H1 (cell line): ENCODE data around the gene C17orf113. TPM values are rescaled to one million over a fixed set of nuclear protein-coding genes. Genes with fewer than 3 reads are reported as not detected.

Experiments used
- CTCF ChIA-PET: fragments of 300-600 bp; sonication (Branson Sonifier 250); formaldehyde crosslinking; loops from one replicate; lab custom pipeline; 2021; ENCODE audit not compliant: partially characterized antibody; lab: Charles Lee
- POLR2A ChIA-PET: fragments of 300-600 bp; sonication (Branson Sonifier 250); formaldehyde crosslinking; loops from one replicate; lab custom pipeline; 2021; ENCODE audit warnings: inconsistent platforms; ENCODE audit not compliant: partially characterized antibody; lab: Charles Lee
- DNase-seq, 2 experiments: peaks; one replicate each; pipeline versions ENCODE4 v3.0.0 to v3.0.0-alpha.2; 2010 to 2022; ENCODE audit warnings: low spot score in 2 of 2, low read depth in 1 of 2, mixed read lengths in 1 of 2
- FAIRE-seq: peaks from 2 replicates; lab custom pipeline; 2011; peaks lifted over from hg19 to GRCh38; lab: Jason Lieb, UNC
- H2AFZ ChIP-seq: 2 replicates; pipeline ENCODE4 v1.8.1; 2012; ENCODE audit warnings: low read length, inconsistent platforms
- H2AK5ac ChIP-seq: 2 replicates; pipeline ENCODE4 v1.6.1; 2013; ENCODE audit warnings: low read depth, low read length
- H2BK120ac ChIP-seq: replicated peaks from 2 replicates; pipeline ENCODE3; 2013; ENCODE audit warnings: low read depth, low read length, inconsistent platforms
- H2BK12ac ChIP-seq: 2 replicates; pipeline ENCODE4 v1.6.1; 2013; ENCODE audit warnings: low read depth, low read length
- H2BK15ac ChIP-seq: 2 replicates; pipeline ENCODE4 v1.6.1; 2013; ENCODE audit warnings: low read length
- H2BK20ac ChIP-seq: 2 replicates; pipeline ENCODE4 v1.6.1; 2013; ENCODE audit warnings: low read length
- H2BK5ac ChIP-seq: 2 replicates; pipeline ENCODE4 v1.6.1; 2013; ENCODE audit warnings: low read depth, low read length
- H3K14ac ChIP-seq: 2 replicates; pipeline ENCODE4 v1.6.1; 2013; ENCODE audit warnings: inconsistent platforms; ENCODE audit not compliant: insufficient read length
- H3K18ac ChIP-seq: 2 replicates; pipeline ENCODE4 v1.6.1; 2013; ENCODE audit warnings: low read length; ENCODE audit errors: extremely low read depth
- H3K23ac ChIP-seq: 2 replicates; pipeline ENCODE4 v1.6.1; 2013; ENCODE audit warnings: inconsistent platforms; ENCODE audit not compliant: insufficient read length
- H3K23me2 ChIP-seq: 2 replicates; pipeline ENCODE4 v1.6.1; 2013; ENCODE audit warnings: low read depth, low read length
- H3K27ac ChIP-seq: 2 replicates; pipeline ENCODE4 v1.6.1; 2011; ENCODE audit warnings: low read depth, low read length, inconsistent platforms
- H3K27me3 ChIP-seq, 4 experiments: replicated peaks in 1 of 4; 1 replicate in 1 of 4; 2 replicates in 3 of 4; pipeline versions ENCODE4 v1.6.1 to v1.8.1; 2011 to 2013; ENCODE audit warnings: low read length in 3 of 4, mild to moderate bottlenecking in 3 of 4, inconsistent platforms in 2 of 4, mixed read lengths in 2 of 4, moderate library complexity in 1 of 4; ENCODE audit not compliant: control insufficient read depth in 3 of 4, insufficient read depth in 3 of 4; ENCODE audit errors: extremely low read depth in 1 of 4
- H3K36me3 ChIP-seq, 4 experiments: 2 replicates each; pipeline versions ENCODE4 v1.6.1 to v1.8.1; 2011 to 2013; ENCODE audit warnings: mild to moderate bottlenecking in 4 of 4, low read length in 3 of 4, moderate library complexity in 2 of 4, control low read depth in 1 of 4, inconsistent platforms in 1 of 4; ENCODE audit not compliant: insufficient read depth in 4 of 4, control insufficient read depth in 2 of 4
- H3K4ac ChIP-seq: replicated peaks from 2 replicates; pipeline ENCODE3; 2013; ENCODE audit warnings: low read length, low read depth, mixed read lengths, inconsistent platforms; ENCODE audit not compliant: insufficient read length
- H3K4me1 ChIP-seq, 4 experiments: replicated peaks in 1 of 4; 1 replicate in 1 of 4; 2 replicates in 3 of 4; pipeline versions ENCODE4 v1.6.1 to v1.8.1; 2011 to 2013; ENCODE audit warnings: low read length in 3 of 4, inconsistent platforms in 2 of 4, mixed read lengths in 1 of 4; ENCODE audit not compliant: insufficient read depth in 4 of 4, control insufficient read depth in 3 of 4
- H3K4me2 ChIP-seq, 2 experiments: 2 replicates each; pipeline versions ENCODE4 v1.6.1 to v1.8.1; 2011 to 2013; ENCODE audit warnings: low read depth in 2 of 2, low read length in 2 of 2, control low read depth in 1 of 2, inconsistent platforms in 1 of 2, mild to moderate bottlenecking in 1 of 2; ENCODE audit not compliant: insufficient read depth in 1 of 2
- H3K4me3 ChIP-seq, 4 experiments: fragments of 200-600, 300-600 bp in 1 of 4; sonication (generic), shearing (Covaris generic), sonication (Bioruptor Twin) in 1 of 4; 2 replicates each; pipeline versions ENCODE4 v1.5.1 to v1.8.1; 2011 to 2016; ENCODE audit warnings: low read length in 4 of 4, low read depth in 3 of 4, control low read depth in 2 of 4, inconsistent platforms in 2 of 4, mild to moderate bottlenecking in 2 of 4, mixed read lengths in 1 of 4, moderate library complexity in 1 of 4; ENCODE audit not compliant: insufficient read depth in 2 of 4; ENCODE audit errors: extremely low read depth in 1 of 4
- H3K56ac ChIP-seq: replicated peaks from 2 replicates; pipeline ENCODE3; 2013; ENCODE audit warnings: low read depth, mild to moderate bottlenecking, mixed read lengths, low read length, inconsistent platforms; ENCODE audit not compliant: insufficient read length
- H3K79me1 ChIP-seq: 2 replicates; pipeline ENCODE4 v1.6.1; 2013; ENCODE audit warnings: low read depth, low read length, control low read depth
- H3K79me2 ChIP-seq, 2 experiments: 2 replicates each; pipeline versions ENCODE4 v1.6.1 to v1.8.1; 2012 to 2013; ENCODE audit warnings: low read length in 2 of 2, mild to moderate bottlenecking in 2 of 2, inconsistent platforms in 1 of 2; ENCODE audit not compliant: insufficient read depth in 2 of 2, control insufficient read depth in 1 of 2
- H3K9ac ChIP-seq, 4 experiments: replicated peaks in 1 of 4; 1 replicate in 1 of 4; 2 replicates in 3 of 4; pipeline versions ENCODE4 v1.6.1 to v1.8.1; 2011 to 2013; ENCODE audit warnings: low read depth in 3 of 4, low read length in 3 of 4, control low read depth in 2 of 4, mild to moderate bottlenecking in 2 of 4, moderate library complexity in 2 of 4, inconsistent platforms in 1 of 4; ENCODE audit errors: extremely low read depth in 1 of 4
- H3K9me3 ChIP-seq, 2 experiments: 2 replicates each; pipeline versions ENCODE4 v1.6.1 to v1.8.1; 2012 to 2013; ENCODE audit warnings: mild to moderate bottlenecking in 2 of 2, moderate library complexity in 2 of 2, control low read depth in 1 of 2, inconsistent platforms in 1 of 2, low read depth in 1 of 2, low read length in 1 of 2, mixed read lengths in 1 of 2; ENCODE audit not compliant: insufficient read depth in 2 of 2
- H4K20me1 ChIP-seq, 2 experiments: replicated peaks in 1 of 2; 2 replicates each; pipeline versions ENCODE3 to v1.8.1; 2011 to 2013; ENCODE audit warnings: inconsistent platforms in 2 of 2, low read length in 2 of 2, mild to moderate bottlenecking in 1 of 2; ENCODE audit not compliant: insufficient read depth in 2 of 2, control insufficient read depth in 1 of 2
- H4K5ac ChIP-seq: 2 replicates; pipeline ENCODE4 v1.6.1; 2013; ENCODE audit warnings: low read length, low read depth, mixed read lengths, inconsistent platforms; ENCODE audit not compliant: insufficient read length
- H4K8ac ChIP-seq: 2 replicates; pipeline ENCODE4 v1.8.0; 2013; ENCODE audit warnings: mild to moderate bottlenecking, moderate library complexity, low read length, inconsistent platforms; ENCODE audit not compliant: insufficient read depth; ENCODE audit errors: extremely low read depth
- H4K91ac ChIP-seq: replicated peaks from 2 replicates; pipeline ENCODE3; 2013; ENCODE audit warnings: low read length, mixed read lengths, inconsistent platforms; ENCODE audit not compliant: insufficient read length
- CHD2 ChIP-seq: IDR thresholded peaks from 2 replicates; pipeline ENCODE4 v1.6.1; 2012; ENCODE audit warnings: low read length, improper control_type of control experiment
- CTBP2 ChIP-seq: IDR thresholded peaks from 2 replicates; pipeline ENCODE4 v1.7.0; 2011; ENCODE audit warnings: borderline replicate concordance, mild to moderate bottlenecking, moderate library complexity, mixed read lengths, low read length; ENCODE audit not compliant: insufficient read depth, insufficient read length
- KDM1A ChIP-seq: fragments of 200-600, 300-600 bp; sonication (generic); IDR thresholded peaks from 2 replicates; pipeline ENCODE4 v1.7.1; 2016; ENCODE audit warnings: mild to moderate bottlenecking, low read length, borderline replicate concordance
- RXRA ChIP-seq: IDR thresholded peaks from 2 replicates; pipeline ENCODE4 v1.6.1; 2011; ENCODE audit warnings: low read depth, mild to moderate bottlenecking, low read length, moderate library complexity; ENCODE audit not compliant: insufficient read depth
- SIN3A ChIP-seq, 2 experiments: IDR thresholded peaks in 1 of 2; conservative IDR thresholded peaks in 1 of 2; 2 replicates each; pipeline ENCODE4 v1.6.1; 2011 to 2012; ENCODE audit warnings: low read length in 2 of 2, improper control_type of control experiment in 1 of 2, low read depth in 1 of 2, mild to moderate bottlenecking in 1 of 2
- SIX5 ChIP-seq: IDR thresholded peaks from 2 replicates; pipeline ENCODE4 v1.6.1; 2011; ENCODE audit warnings: mild to moderate bottlenecking, low read depth, low read length
- SP1 ChIP-seq: IDR thresholded peaks from 2 replicates; pipeline ENCODE4 v1.6.1; 2011; ENCODE audit warnings: low read depth, low read length
- SP4 ChIP-seq: IDR thresholded peaks from 2 replicates; pipeline ENCODE4 v1.6.1; 2012; ENCODE audit warnings: low read length, inconsistent platforms
- TAF7 ChIP-seq: optimal IDR thresholded peaks from 2 replicates; pipeline ENCODE3; 2011; ENCODE audit warnings: low read depth, mild to moderate bottlenecking, inconsistent platforms, low read length, moderate library complexity, borderline replicate concordance
- TCF12 ChIP-seq: IDR thresholded peaks from 2 replicates; pipeline ENCODE4 v1.6.1; 2011; ENCODE audit warnings: low read depth, mild to moderate bottlenecking, low read length
- TEAD4 ChIP-seq: IDR thresholded peaks from 2 replicates; pipeline ENCODE4 v1.6.1; 2012; ENCODE audit warnings: low read depth, low read length, inconsistent platforms, mixed read lengths
- WGBS, 2 experiments: shearing (Covaris generic) in 1 of 2; methylation state at CpG; one replicate each; pipeline versions ENCODE4 v1.1.6 to v1.1.7; 2013 to 2015; ENCODE audit warnings: low lambda C conversion rate in 2 of 2, mixed read lengths in 2 of 2, inconsistent platforms in 1 of 2, low coverage in 1 of 2, missing lambda C conversion rate in 1 of 2; ENCODE audit not compliant: insufficient replicate concordance in 2 of 2, insufficient coverage in 1 of 2, insufficient read length in 1 of 2; ENCODE audit errors: extremely low coverage in 1 of 2, missing lambda C conversion rate in 1 of 2; 5-methylcytosine and 5-hydroxymethylcytosine counted together
- polyA plus RNA-seq, 7 experiments: library from polyadenylated mRNA; depleted of rRNA in 3 of 7; stranded (reverse) in 5 of 7; unstranded in 2 of 7; fragments of >200 nt in 5 of 7; fragments of 200-250 nt in 2 of 7; gene quantifications; 1 replicate in 5 of 7; 2 replicates in 1 of 7; 4 replicates in 1 of 7; pipeline versions ENCODE4 v1.2.1 to v1.2.3, GENCODE V29; 2011 to 2013; ENCODE audit warnings: missing spikeins in 2 of 7, mixed read lengths in 2 of 7
- total RNA-seq: library from RNA; stranded (reverse); fragmentation: NEBNext Ultra II Directional; extraction: Animal tissue kit (Norgen Biotek cat#: 25700); gene quantifications from 2 replicates; pipeline ENCODE4 v1.2.1, GENCODE V29; 2021
- TF ChIP-seq, protein P1 (sequence below), 3 experiments: IDR thresholded peaks; 1 replicate in 2 of 3; 2 replicates in 1 of 3; pipeline versions ENCODE4 v1.5.1 to v1.6.1; 2011; ENCODE audit warnings: low read length in 3 of 3, mild to moderate bottlenecking in 3 of 3, inconsistent platforms in 2 of 3, low read depth in 1 of 3, moderate library complexity in 1 of 3; ENCODE audit not compliant: insufficient read depth in 1 of 3; ENCODE audit errors: control extremely low read depth in 1 of 3

Gene C17orf113
- total and polyA plus RNA-seq, 2 of the 8 experiments (the other 6 are each of a cell fraction or from before 2014, with no cell fraction given) = 1.0 to 1.4 TPM

DNA sequence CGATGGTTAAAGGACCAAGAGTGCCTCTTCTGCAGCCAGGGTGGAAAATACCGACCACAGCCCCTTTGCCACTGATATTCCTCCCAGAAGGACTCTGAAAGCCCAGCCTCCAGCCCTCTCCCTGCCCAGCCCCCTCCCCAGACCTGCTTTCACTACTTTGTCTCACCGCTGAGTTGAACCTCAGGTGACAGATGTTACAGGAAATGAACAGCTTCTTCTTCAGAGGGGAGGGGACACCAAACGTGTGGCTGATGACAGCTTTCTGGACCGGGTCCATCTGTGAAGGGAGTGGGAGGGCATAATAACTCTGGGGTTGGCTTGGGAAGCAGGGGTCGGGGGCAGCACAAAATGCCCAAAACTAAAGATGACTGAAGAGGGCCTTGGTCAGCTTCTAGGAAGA is 16.3 kb downstream of the C17orf113 start:
- Histone ChIP-seq H4K20me1 (no peaks in the 10 kb centered on the region), H4K8ac (no peak overlapping the region), H3K4me1 (peaks cover 0 to 6% (median 2%) of the 10 kb centered on the region in 4 experiments; a peak in 1 of 7 replicates), H2BK12ac (no peak overlapping the region), H3K56ac (no peak overlapping the region), H3K23me2 (no peaks in the 10 kb centered on the region), H3K4me3 (no peak overlapping the region), H2AFZ (no peak overlapping the region), H2BK15ac (no peak overlapping the region), H2BK20ac (no peak overlapping the region), H3K18ac (no peak overlapping the region), H2BK5ac (no peak overlapping the region), H3K79me2 (no peaks in the 10 kb centered on the region), H3K9ac (no peak overlapping the region), H3K27ac (no peak overlapping the region), H3K36me3 (no peaks in the 10 kb centered on the region), H3K9me3 (no peaks in the 10 kb centered on the region), H4K91ac (no peak overlapping the region), H3K4me2 (no peak overlapping the region), H4K5ac (no peak overlapping the region), H3K23ac (no peak overlapping the region), H3K79me1 (no peaks in the 10 kb centered on the region), H3K4ac (no peak overlapping the region), H2BK120ac (no peak overlapping the region), H3K27me3 (no peaks in the 10 kb centered on the region), H3K14ac (no peak overlapping the region), H2AK5ac (no peak overlapping the region)
- ChIA-PET POLR2A (interaction anchor here (1.5 kb wide), 1 partner anchor 17 kb away, joined by 4 read pairs; the partner anchor contains the start of gene DNAJC7), CTCF (interaction anchor here (0.5 to 38.8 kb wide), 10 partner anchors 9 to 1994 kb away, joined by 3 to 1084 read pairs (median 4); partner anchors contain the start of genes DHX58, HSPB9, KAT2A and ZNF385C)
- DNase-seq (no peak), FAIRE-seq (no peak)
- 86% methylated on average over 5 of the region's 6 CpGs; no CpG with 5 or more reads in 1 of the 2 experiments for WGBS, 2 experiments
- TF ChIP-seq CHD2 = no peak
- TF ChIP-seq TAF7 = no peak
- no peak for TF ChIP-seq KDM1A
- no peak for TF ChIP-seq SIN3A (conservative IDR thresholded peaks at IDR 0.05 in 1 of 2, IDR thresholded peaks at IDR 0.05 in 1 of 2; ENCODE audit: low read depth in 1 of 2, low read length in 2 of 2)
- TF ChIP-seq CTBP2 = no peak
- no peak for TF ChIP-seq TEAD4
- TF ChIP-seq RXRA = no peak
- no peak for TF ChIP-seq SIX5
- TF ChIP-seq, protein P1, sequence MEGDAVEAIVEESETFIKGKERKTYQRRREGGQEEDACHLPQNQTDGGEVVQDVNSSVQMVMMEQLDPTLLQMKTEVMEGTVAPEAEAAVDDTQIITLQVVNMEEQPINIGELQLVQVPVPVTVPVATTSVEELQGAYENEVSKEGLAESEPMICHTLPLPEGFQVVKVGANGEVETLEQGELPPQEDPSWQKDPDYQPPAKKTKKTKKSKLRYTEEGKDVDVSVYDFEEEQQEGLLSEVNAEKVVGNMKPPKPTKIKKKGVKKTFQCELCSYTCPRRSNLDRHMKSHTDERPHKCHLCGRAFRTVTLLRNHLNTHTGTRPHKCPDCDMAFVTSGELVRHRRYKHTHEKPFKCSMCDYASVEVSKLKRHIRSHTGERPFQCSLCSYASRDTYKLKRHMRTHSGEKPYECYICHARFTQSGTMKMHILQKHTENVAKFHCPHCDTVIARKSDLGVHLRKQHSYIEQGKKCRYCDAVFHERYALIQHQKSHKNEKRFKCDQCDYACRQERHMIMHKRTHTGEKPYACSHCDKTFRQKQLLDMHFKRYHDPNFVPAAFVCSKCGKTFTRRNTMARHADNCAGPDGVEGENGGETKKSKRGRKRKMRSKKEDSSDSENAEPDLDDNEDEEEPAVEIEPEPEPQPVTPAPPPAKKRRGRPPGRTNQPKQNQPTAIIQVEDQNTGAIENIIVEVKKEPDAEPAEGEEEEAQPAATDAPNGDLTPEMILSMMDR (IDR thresholded peaks at IDR 0.05; ENCODE audit: control extremely low read depth in 1 of 3, insufficient read depth in 1 of 3, low read depth in 1 of 3, low read length in 3 of 3) = no peak
- TF ChIP-seq SP4 = no peak
- TF ChIP-seq SP1 = no peak
- TF ChIP-seq TCF12 = no peak
